Calu3 (cell line): Measurements from ENCODE around the gene GNB2. TPM values are rescaled to one million over a fixed set of nuclear protein-coding genes. Genes with fewer than 3 reads are reported as not detected.
"Not testable (repeated sequence)": the region's sequence is repeated elsewhere in the genome, so short reads cannot be mapped to it uniquely, and the experiment has no call there.

Source experiments
- BruUV-seq: library from RNA; stranded (reverse); fragments of 400-500 nt; replicated peaks from 2 replicates; lab custom pipeline; 2021; lab: Mats Ljungman, UMichigan
- CTCF ChIA-PET: fragments of 300-600 bp; sonication (Branson Sonifier 250); formaldehyde crosslinking; loops from one replicate; lab custom pipeline; 2022; ENCODE audit warnings: antibody characterized with exemption; lab: Charles Lee
- DNase-seq: peaks from one replicate; pipeline ENCODE4 v3.0.0; 2022
- H3K27ac Mint-ChIP-seq: one replicate; pipeline ENCODE4 v1.8.0; 2022; ENCODE audit warnings: mixed read lengths; ENCODE audit not compliant: unreplicated experiment
- H3K27me3 Mint-ChIP-seq: one replicate; pipeline ENCODE4 v1.8.0; 2022; ENCODE audit warnings: mixed read lengths; ENCODE audit not compliant: unreplicated experiment
- H3K36me3 Mint-ChIP-seq: one replicate; pipeline ENCODE4 v1.8.0; 2022; ENCODE audit warnings: mild to moderate bottlenecking, moderate library complexity, mixed read lengths; ENCODE audit not compliant: insufficient read depth, unreplicated experiment
- H3K4me1 Mint-ChIP-seq: one replicate; pipeline ENCODE4 v1.8.0; 2022; ENCODE audit warnings: mild to moderate bottlenecking, low read depth, mixed read lengths; ENCODE audit not compliant: unreplicated experiment
- H3K4me3 Mint-ChIP-seq: one replicate; pipeline ENCODE4 v1.8.0; 2022; ENCODE audit warnings: mild to moderate bottlenecking, low read depth, moderate library complexity, mixed read lengths; ENCODE audit not compliant: unreplicated experiment
- H3K9me3 Mint-ChIP-seq: one replicate; pipeline ENCODE4 v1.8.0; 2022; ENCODE audit warnings: low read depth, mixed read lengths; ENCODE audit not compliant: unreplicated experiment
- intact Hi-C: fragments of 100-400 bp; cut with micrococcal nuclease; formaldehyde crosslinking; loops from one replicate; pipeline ENCODE4 v1.10.0; 2022; ENCODE audit not compliant: unreplicated experiment
- total RNA-seq: library from RNA; stranded (reverse); gene quantifications from 2 replicates; pipeline ENCODE4 v1.2.3, GENCODE V29; 2022
- TF ChIP-seq, protein P1 (sequence below): fragments of 200-600 bp; IDR thresholded peaks from one replicate; pipeline ENCODE4 v1.8.0; 2022; ENCODE audit warnings: antibody characterized with exemption; ENCODE audit not compliant: unreplicated experiment

GNB2 gene
- total RNA-seq, 1 experiment from 2014 or later = 134 TPM

DNA sequence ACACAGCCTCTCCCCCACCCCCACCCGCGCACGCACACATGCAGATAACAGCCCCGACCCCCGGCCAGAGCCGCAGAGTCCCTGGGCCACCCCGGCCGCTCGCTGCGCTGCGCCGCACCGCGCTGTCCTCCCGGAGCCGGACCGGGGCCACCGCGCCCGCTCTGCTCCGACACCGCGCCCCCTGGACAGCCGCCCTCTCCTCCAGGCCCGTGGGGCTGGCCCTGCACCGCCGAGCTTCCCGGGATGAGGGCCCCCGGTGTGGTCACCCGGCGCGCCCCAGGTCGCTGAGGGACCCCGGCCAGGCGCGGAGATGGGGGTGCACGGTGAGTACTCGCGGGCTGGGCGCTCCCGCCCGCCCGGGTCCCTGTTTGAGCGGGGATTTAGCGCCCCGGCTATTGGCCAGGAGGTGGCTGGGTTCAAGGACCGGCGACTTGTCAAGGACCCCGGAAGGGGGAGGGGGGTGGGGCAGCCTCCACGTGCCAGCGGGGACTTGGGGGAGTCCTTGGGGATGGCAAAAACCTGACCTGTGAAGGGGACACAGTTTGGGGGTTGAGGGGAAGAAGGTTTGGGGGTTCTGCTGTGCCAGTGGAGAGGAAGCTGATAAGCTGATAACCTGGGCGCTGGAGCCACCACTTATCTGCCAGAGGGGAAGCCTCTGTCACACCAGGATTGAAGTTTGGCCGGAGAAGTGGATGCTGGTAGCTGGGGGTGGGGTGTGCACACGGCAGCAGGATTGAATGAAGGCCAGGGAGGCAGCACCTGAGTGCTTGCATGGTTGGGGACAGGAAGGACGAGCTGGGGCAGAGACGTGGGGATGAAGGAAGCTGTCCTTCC is 47.3 kb downstream of the GNB2 start:
- CTCF ChIA-PET = no interaction called here
- peaks cover 73% of the 10 kb centered on the region for H3K27me3 Mint-ChIP-seq
- no TSS peak for BruUV-seq
- peaks cover 4% of the 10 kb centered on the region for H3K9me3 Mint-ChIP-seq
- TF ChIP-seq, protein P1, sequence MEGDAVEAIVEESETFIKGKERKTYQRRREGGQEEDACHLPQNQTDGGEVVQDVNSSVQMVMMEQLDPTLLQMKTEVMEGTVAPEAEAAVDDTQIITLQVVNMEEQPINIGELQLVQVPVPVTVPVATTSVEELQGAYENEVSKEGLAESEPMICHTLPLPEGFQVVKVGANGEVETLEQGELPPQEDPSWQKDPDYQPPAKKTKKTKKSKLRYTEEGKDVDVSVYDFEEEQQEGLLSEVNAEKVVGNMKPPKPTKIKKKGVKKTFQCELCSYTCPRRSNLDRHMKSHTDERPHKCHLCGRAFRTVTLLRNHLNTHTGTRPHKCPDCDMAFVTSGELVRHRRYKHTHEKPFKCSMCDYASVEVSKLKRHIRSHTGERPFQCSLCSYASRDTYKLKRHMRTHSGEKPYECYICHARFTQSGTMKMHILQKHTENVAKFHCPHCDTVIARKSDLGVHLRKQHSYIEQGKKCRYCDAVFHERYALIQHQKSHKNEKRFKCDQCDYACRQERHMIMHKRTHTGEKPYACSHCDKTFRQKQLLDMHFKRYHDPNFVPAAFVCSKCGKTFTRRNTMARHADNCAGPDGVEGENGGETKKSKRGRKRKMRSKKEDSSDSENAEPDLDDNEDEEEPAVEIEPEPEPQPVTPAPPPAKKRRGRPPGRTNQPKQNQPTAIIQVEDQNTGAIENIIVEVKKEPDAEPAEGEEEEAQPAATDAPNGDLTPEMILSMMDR = no peak
- no peak overlapping the region for H3K27ac Mint-ChIP-seq
- H3K4me1 Mint-ChIP-seq = no peaks in the 10 kb centered on the region
- peak overlapping the region; percentile 49 for H3K4me3 Mint-ChIP-seq
- DNase-seq = no peak
- no peaks in the 10 kb centered on the region for H3K36me3 Mint-ChIP-seq
- intact Hi-C loops = no loop called here

- Mint-ChIP-seq H3K9me3 (peaks cover 4% of the 10 kb centered on the region), H3K27ac (no peak overlapping the region), H3K4me3 (no peak overlapping the region), H3K4me1 (no peaks in the 10 kb centered on the region), H3K27me3 (peaks cover 71% of the 10 kb centered on the region), H3K36me3 (no peaks in the 10 kb centered on the region)
- CTCF ChIA-PET = no interaction called here
- TF ChIP-seq, protein P1 = no peak
- no TSS peak for BruUV-seq
- intact Hi-C loops = no loop called here
- no peak for DNase-seq
These were observed 47.9 kb downstream of the GNB2 start for GRCh38 chr7:100721505-100721812.

DNA sequence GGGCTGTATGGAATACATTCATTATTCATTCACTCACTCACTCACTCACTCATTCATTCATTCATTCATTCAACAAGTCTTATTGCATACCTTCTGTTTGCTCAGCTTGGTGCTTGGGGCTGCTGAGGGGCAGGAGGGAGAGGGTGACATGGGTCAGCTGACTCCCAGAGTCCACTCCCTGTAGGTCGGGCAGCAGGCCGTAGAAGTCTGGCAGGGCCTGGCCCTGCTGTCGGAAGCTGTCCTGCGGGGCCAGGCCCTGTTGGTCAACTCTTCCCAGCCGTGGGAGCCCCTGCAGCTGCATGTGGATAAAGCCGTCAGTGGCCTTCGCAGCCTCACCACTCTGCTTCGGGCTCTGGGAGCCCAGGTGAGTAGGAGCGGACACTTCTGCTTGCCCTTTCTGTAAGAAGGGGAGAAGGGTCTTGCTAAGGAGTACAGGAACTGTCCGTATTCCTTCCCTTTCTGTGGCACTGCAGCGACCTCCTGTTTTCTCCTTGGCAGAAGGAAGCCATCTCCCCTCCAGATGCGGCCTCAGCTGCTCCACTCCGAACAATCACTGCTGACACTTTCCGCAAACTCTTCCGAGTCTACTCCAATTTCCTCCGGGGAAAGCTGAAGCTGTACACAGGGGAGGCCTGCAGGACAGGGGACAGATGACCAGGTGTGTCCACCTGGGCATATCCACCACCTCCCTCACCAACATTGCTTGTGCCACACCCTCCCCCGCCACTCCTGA is 49.1 kb downstream of the GNB2 start:
- no TSS peak for BruUV-seq
- Mint-ChIP-seq H3K27ac (no peak overlapping the region), H3K4me1 (no peaks in the 10 kb centered on the region), H3K36me3 (no peaks in the 10 kb centered on the region), H3K4me3 (no peak overlapping the region), H3K9me3 (peaks cover 4% of the 10 kb centered on the region), H3K27me3 (peaks cover 64% of the 10 kb centered on the region)
- intact Hi-C loops = no loop called here
- CTCF ChIA-PET = no interaction called here
- TF ChIP-seq, protein P1 = no peak
- no peak for DNase-seq

- Mint-ChIP-seq H3K27me3 (peaks cover 64% of the 10 kb centered on the region), H3K36me3 (no peaks in the 10 kb centered on the region), H3K27ac (no peak overlapping the region), H3K9me3 (peaks cover 3% of the 10 kb centered on the region), H3K4me3 (no peak overlapping the region), H3K4me1 (no peaks in the 10 kb centered on the region)
- DNase-seq = no peak
- BruUV-seq = no TSS peak
- TF ChIP-seq, protein P1 = no peak
- CTCF ChIA-PET = no interaction called here
- intact Hi-C loops = no loop called here
These were observed 50.3 kb downstream of the GNB2 start for GRCh38 chr7:100723732-100724275.

GRCh38 chr7:100724364-100724763 is 50.8 kb downstream of the GNB2 start:
- H3K36me3 Mint-ChIP-seq, BruUV-seq, DNase-seq, intact Hi-C loops, H3K4me3 Mint-ChIP-seq, H3K27ac Mint-ChIP-seq, H3K4me1 Mint-ChIP-seq, H3K9me3 Mint-ChIP-seq: not testable (repeated sequence)
- CTCF ChIA-PET = interaction anchor here (0.7 to 1.8 kb wide), 2 partner anchors 19 to 485 kb away, joined by 8 to 12 read pairs; partner anchors contain the start of gene POP7
- H3K27me3 Mint-ChIP-seq = peaks cover 60% of the 10 kb centered on the region
